GM12878 (cell line): ENCODE data around the gene TCF4. TPM values are rescaled to one million over a fixed set of nuclear protein-coding genes. Genes with fewer than 3 reads are reported as not detected.

ENCODE experiments used
- ATAC-seq: fragments of 200-7000 bp; cut with Tn5 transposase; 3 replicates; pipeline ENCODE4 v1.9.1; 2020; ENCODE audit warnings: mild to moderate bottlenecking, moderate library complexity
- BruUV-seq: library from RNA; stranded (reverse); fragments of 400-500 nt; replicated peaks from 2 replicates; lab custom pipeline; 2021; lab: Mats Ljungman, UMichigan
- CTCF ChIA-PET: fragments of 300-600 bp; sonication (Branson Sonifier 250); formaldehyde crosslinking; extraction: SDS; loops from one replicate; lab custom pipeline; 2021; ENCODE audit warnings: inconsistent platforms; lab: Yijun Ruan, JAX
- POLR2A ChIA-PET: fragments of 350-600 bp; formaldehyde crosslinking; extraction: SDS; loops from one replicate; lab custom pipeline; 2021; ENCODE audit warnings: inconsistent platforms; lab: Charles Lee
- RAD21 ChIA-PET: fragments of 300-600 bp; sonication (Branson Sonifier 250); formaldehyde crosslinking; loops from one replicate; lab custom pipeline; 2023; ENCODE audit warnings: antibody characterized with exemption; ENCODE audit not compliant: unreplicated experiment; lab: Charles Lee
- SMC1A ChIA-PET: fragments of 300-600 bp; sonication (Branson Sonifier 250); formaldehyde crosslinking; loops from one replicate; lab custom pipeline; 2023; ENCODE audit not compliant: unreplicated experiment, uncharacterized antibody; lab: Charles Lee
- DNase-seq: peaks from one replicate; pipeline ENCODE4 v3.0.0-alpha.2; 2011; ENCODE audit warnings: low read depth, low spot score
- FAIRE-seq: peaks from 3 replicates; lab custom pipeline; 2011; peaks lifted over from hg19 to GRCh38; lab: Jason Lieb, UNC
- H2AFZ ChIP-seq: 2 replicates; pipeline ENCODE4 v1.6.0; 2011; ENCODE audit warnings: low read depth, low read length, control low read depth; ENCODE audit not compliant: control insufficient read depth
- H3K27ac ChIP-seq: 2 replicates; pipeline ENCODE4 v1.5.1; 2011; ENCODE audit warnings: control low read depth; ENCODE audit not compliant: control insufficient read depth, insufficient read depth
- H3K27me3 ChIP-seq, 2 experiments: replicated peaks in 1 of 2; 2 replicates each; pipeline versions ENCODE4 v1.6.0 to v1.6.1; 2011; ENCODE audit warnings: low read length in 1 of 2; ENCODE audit not compliant: control insufficient read depth in 2 of 2, insufficient read depth in 2 of 2
- H3K36me3 ChIP-seq, 2 experiments: 2 replicates each; pipeline ENCODE4 v1.5.1; 2011; ENCODE audit warnings: low read length in 1 of 2; ENCODE audit not compliant: control insufficient read depth in 2 of 2, insufficient read depth in 2 of 2
- H3K4me1 ChIP-seq: 2 replicates; pipeline ENCODE4 v1.6.1; 2011; ENCODE audit warnings: mild to moderate bottlenecking, low read length, moderate library complexity, mixed read lengths; ENCODE audit not compliant: control insufficient read depth, insufficient read depth
- H3K4me2 ChIP-seq: 2 replicates; pipeline ENCODE4 v1.6.0; 2011; ENCODE audit warnings: control low read depth; ENCODE audit not compliant: control insufficient read depth, insufficient read depth
- H3K4me3 ChIP-seq: fragments of 200-600 bp; sonication (generic); 2 replicates; pipeline ENCODE4 v1.5.1; 2016
- H3K79me2 ChIP-seq: 2 replicates; pipeline ENCODE4 v1.6.0; 2011; ENCODE audit warnings: low read length; ENCODE audit not compliant: control insufficient read depth, insufficient read depth
- H3K9ac ChIP-seq: 2 replicates; pipeline ENCODE4 v1.8.0; 2011; ENCODE audit warnings: low read length, control low read depth, mixed read lengths; ENCODE audit not compliant: control insufficient read depth, insufficient read depth
- H3K9me3 ChIP-seq: replicated peaks from 3 replicates; pipeline ENCODE4 v1.5.1; 2011; ENCODE audit warnings: mild to moderate bottlenecking, low read length; ENCODE audit not compliant: control insufficient read depth, insufficient read depth
- H4K20me1 ChIP-seq: 2 replicates; pipeline ENCODE4 v1.6.0; 2011; ENCODE audit not compliant: control insufficient read depth, insufficient read depth
- BCLAF1 ChIP-seq: fragments of 450-650 bp; IDR thresholded peaks from 2 replicates; pipeline ENCODE4 v1.6.1; 2017; ENCODE audit warnings: antibody characterized with exemption, mild to moderate bottlenecking, moderate library complexity
- HDAC6 ChIP-seq: fragments of 200-600 bp; sonication (generic); IDR thresholded peaks from one replicate; pipeline ENCODE4 v1.8.0; 2017; ENCODE audit warnings: antibody characterized with exemption; ENCODE audit not compliant: unreplicated experiment
- MEF2A ChIP-seq: IDR thresholded peaks from 2 replicates; pipeline ENCODE4 v1.6.1; 2011; ENCODE audit warnings: low read depth, mild to moderate bottlenecking, low read length, moderate library complexity; ENCODE audit not compliant: insufficient read depth
- RAD51 ChIP-seq: fragments of 450-650 bp; IDR thresholded peaks from 2 replicates; pipeline ENCODE4 v1.6.1; 2016; ENCODE audit warnings: moderate library complexity, mild to moderate bottlenecking, inconsistent platforms
- SMAD5 ChIP-seq: IDR thresholded peaks from 2 replicates; pipeline ENCODE4 v1.6.1; 2016; ENCODE audit warnings: antibody characterized with exemption, low read depth
- TARDBP ChIP-seq: IDR thresholded peaks from 2 replicates; pipeline ENCODE4 v1.6.1; 2016; ENCODE audit warnings: borderline replicate concordance
- WRNIP1 ChIP-seq: IDR thresholded peaks from 2 replicates; pipeline ENCODE4 v1.6.1; 2011; ENCODE audit warnings: low read depth, low read length, improper control_type of control experiment, borderline replicate concordance
- YBX1 ChIP-seq: fragments of 450-650 bp; IDR thresholded peaks from 2 replicates; pipeline ENCODE4 v1.6.1; 2016; ENCODE audit warnings: antibody characterized with exemption
- WGBS: methylation state at CpG from one replicate; pipeline ENCODE4 v1.1.6; 2016; ENCODE audit warnings: low lambda C conversion rate; ENCODE audit not compliant: insufficient replicate concordance, insufficient coverage; ENCODE audit errors: missing lambda C conversion rate; 5-methylcytosine and 5-hydroxymethylcytosine counted together
- in situ Hi-C: fragments of 300-500 bp; cut with MboI; formaldehyde crosslinking; loops from 9 replicates; pipeline ENCODE4 v1.14.3; 2018; ENCODE audit warnings: mixed read lengths
- intact Hi-C: fragments of 100-400 bp; cut with micrococcal nuclease; formaldehyde crosslinking; loops from one replicate; pipeline ENCODE4 v1.14.2; 2022; ENCODE audit not compliant: unreplicated experiment
- polyA plus RNA-seq, 11 experiments: library from polyadenylated mRNA; depleted of rRNA in 4 of 11; unstranded in 6 of 11; stranded (reverse) in 5 of 11; fragments of >200 nt; fragmentation: Nextera tagmentation in 4 of 11; fragmentation: Illumina TruSeq in 1 of 11; extraction: Ambion mirVana in 4 of 11; extraction: Trizol in 1 of 11; gene quantifications; 1 replicate in 1 of 11; 2 replicates in 10 of 11; pipeline versions ENCODE4 v1.2.1 to v1.2.3, GENCODE V29; 2011 to 2016; ENCODE audit warnings: inconsistent platforms in 2 of 11, missing spikeins in 2 of 11, low read depth in 1 of 11
- total RNA-seq, 4 experiments: library from RNA; depleted of rRNA in 3 of 4; stranded (reverse); fragments of >200 nt in 3 of 4; fragmentation: Illumina TruSeq in 1 of 4; extraction: Trizol in 1 of 4; gene quantifications; 2 replicates each; pipeline versions ENCODE4 v1.2.1 to v1.2.3, GENCODE V29; 2013 to 2021
- TF ChIP-seq, protein P1 (sequence below): fragments of 450-650 bp; IDR thresholded peaks from 2 replicates; pipeline ENCODE4 v1.6.1; 2018; ENCODE audit warnings: mild to moderate bottlenecking, low read depth, moderate library complexity; ENCODE audit not compliant: partially characterized antibody

Gene TCF4
- total and polyA plus RNA-seq, 10 of the 15 experiments (the other 5 are each of a cell fraction or from before 2014, with no cell fraction given) = 15.2 to 94.0 (median 31.5) TPM

DNA sequence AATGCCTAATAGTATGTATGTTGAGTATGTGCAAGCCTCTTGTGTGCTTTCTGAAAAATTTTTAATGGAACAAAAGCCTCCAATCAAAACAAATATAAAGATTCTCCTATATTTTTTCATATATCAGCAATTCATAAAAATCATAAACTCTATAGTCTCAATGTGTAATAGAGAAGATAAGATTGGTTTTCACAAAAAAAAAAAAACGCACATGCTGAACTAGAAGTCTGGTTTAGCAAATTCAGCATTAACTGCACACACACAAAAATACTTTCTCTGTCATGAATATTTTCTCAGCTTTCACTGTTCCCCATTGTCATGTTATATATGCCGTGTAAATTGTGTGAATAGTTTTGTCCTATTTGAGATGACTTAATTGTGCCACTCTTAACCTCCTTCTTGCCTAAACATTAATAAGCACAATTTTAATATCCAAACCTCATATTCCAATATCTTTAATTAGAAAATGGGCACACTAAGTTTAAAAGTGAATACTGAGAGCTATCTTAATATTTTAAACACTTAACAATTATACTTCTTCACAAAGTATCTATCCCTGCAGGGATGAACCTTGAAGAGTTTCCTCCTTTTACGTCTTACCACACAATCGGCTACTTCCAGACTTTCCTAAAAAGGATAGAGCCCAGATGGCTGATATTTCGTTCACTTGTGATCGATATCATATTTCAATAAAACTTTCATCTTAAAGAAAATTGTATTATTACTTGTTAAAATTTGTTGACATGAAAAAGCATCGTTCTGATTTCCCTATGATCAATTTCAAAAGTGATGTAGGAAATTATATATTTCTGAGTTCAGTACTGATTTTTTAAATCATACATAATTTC, 242.7 kb downstream of the TCF4 start:
- Histone ChIP-seq H3K27me3 (peaks cover 0 to 3% of the 10 kb centered on the region in 2 experiments; a peak in 2 of 4 replicates), H3K4me1 (no peaks in the 10 kb centered on the region), H4K20me1 (no peaks in the 10 kb centered on the region), H3K9ac (no peak overlapping the region), H3K36me3 (no peaks in the 10 kb centered on the region), H3K9me3 (no peaks in the 10 kb centered on the region), H3K4me3 (no peak overlapping the region), H3K27ac (no peak overlapping the region), H3K4me2 (no peak overlapping the region), H3K79me2 (no peaks in the 10 kb centered on the region), H2AFZ (no peak overlapping the region)
- 64% methylated on average over 7 of the region's 7 CpGs for WGBS
- no TSS peak for BruUV-seq
- FAIRE-seq (no peak), ATAC-seq (no peak), DNase-seq (no peak)
- ChIA-PET CTCF (interaction anchor here (0.6 to 6.5 kb wide), 4 partner anchors 10 to 134 kb away, joined by 3 to 54 read pairs (median 8); no protein-coding TSS in a partner anchor), RAD21 (interaction anchor here (2.3 to 4.1 kb wide), 2 partner anchors 9 to 111 kb away, joined by 11 to 25 read pairs; no protein-coding TSS in a partner anchor), POLR2A (interaction anchor here (0.6 kb wide), 1 partner anchor 295 kb away, joined by 5 read pairs; no protein-coding TSS in a partner anchor), SMC1A (interaction anchor here (2.0 to 6.2 kb wide), 2 partner anchors 70 to 111 kb away, joined by 12 to 36 read pairs; no protein-coding TSS in a partner anchor)
- TF ChIP-seq HDAC6 = no peak
- no peak for TF ChIP-seq SMAD5
- TF ChIP-seq TARDBP = no peak
- no peak for TF ChIP-seq RAD51
- no peak for TF ChIP-seq WRNIP1
- no peak for TF ChIP-seq BCLAF1
- no peak for TF ChIP-seq YBX1
- TF ChIP-seq, protein P1, sequence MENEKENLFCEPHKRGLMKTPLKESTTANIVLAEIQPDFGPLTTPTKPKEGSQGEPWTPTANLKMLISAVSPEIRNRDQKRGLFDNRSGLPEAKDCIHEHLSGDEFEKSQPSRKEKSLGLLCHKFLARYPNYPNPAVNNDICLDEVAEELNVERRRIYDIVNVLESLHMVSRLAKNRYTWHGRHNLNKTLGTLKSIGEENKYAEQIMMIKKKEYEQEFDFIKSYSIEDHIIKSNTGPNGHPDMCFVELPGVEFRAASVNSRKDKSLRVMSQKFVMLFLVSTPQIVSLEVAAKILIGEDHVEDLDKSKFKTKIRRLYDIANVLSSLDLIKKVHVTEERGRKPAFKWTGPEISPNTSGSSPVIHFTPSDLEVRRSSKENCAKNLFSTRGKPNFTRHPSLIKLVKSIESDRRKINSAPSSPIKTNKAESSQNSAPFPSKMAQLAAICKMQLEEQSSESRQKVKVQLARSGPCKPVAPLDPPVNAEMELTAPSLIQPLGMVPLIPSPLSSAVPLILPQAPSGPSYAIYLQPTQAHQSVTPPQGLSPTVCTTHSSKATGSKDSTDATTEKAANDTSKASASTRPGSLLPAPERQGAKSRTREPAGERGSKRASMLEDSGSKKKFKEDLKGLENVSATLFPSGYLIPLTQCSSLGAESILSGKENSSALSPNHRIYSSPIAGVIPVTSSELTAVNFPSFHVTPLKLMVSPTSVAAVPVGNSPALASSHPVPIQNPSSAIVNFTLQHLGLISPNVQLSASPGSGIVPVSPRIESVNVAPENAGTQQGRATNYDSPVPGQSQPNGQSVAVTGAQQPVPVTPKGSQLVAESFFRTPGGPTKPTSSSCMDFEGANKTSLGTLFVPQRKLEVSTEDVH = no peak
- no peak for TF ChIP-seq MEF2A
- intact Hi-C loops (loop anchor here (10.0 kb wide), 1 partner anchor 139 kb away; no protein-coding TSS in a partner anchor), in situ Hi-C loops (no loop called here)
